Glomerular visceral epithelial cell (primary cell): ENCODE data around the gene TMEM92.
A peak's percentile ranks its signal among the peaks of the same experiment; 100 is the strongest.
"Not testable (repeated sequence)": the region's sequence is repeated elsewhere in the genome, so short reads cannot be mapped to it uniquely, and the experiment has no call there.

Experiments used
- DNase-seq: peaks from one replicate; pipeline ENCODE4 v3.0.0-alpha.2; 2016; ENCODE audit errors: extremely low spot score

The TMEM92 gene

GRCh38 chr17:50276588-50277356, 2.5 kb downstream of the TMEM92 start:
- no peak for DNase-seq

GRCh38 chr17:50277357-50277754, 3.1 kb downstream of the TMEM92 start:
- no peak for DNase-seq

GRCh38 chr17:50278526-50279180, 4.4 kb downstream of the TMEM92 start:
- DNase-seq = no peak

- peak; percentile 78 for DNase-seq
Measured at GRCh38 chr17:50279181-50279526, 4.9 kb downstream of the TMEM92 start.

- DNase-seq = no peak
Measured at GRCh38 chr17:50279639-50280038, 5.4 kb downstream of the TMEM92 start.

GRCh38 chr17:50280068-50280467, 5.8 kb downstream of the TMEM92 start:
- no peak for DNase-seq

GRCh38 chr17:50280801-50281441, 6.7 kb downstream of the TMEM92 start:
- DNase-seq = no peak

- DNase-seq = no peak
Measured at GRCh38 chr17:50281739-50282401, 7.6 kb downstream of the TMEM92 start.

- DNase-seq = no peak
Measured at GRCh38 chr17:50283246-50283645, 9.0 kb downstream of the TMEM92 start.

- no peak for DNase-seq
Measured at GRCh38 chr17:50283714-50284113, 9.4 kb downstream of the TMEM92 start.

- no peak for DNase-seq
Measured at GRCh38 chr17:50285941-50286340, 11.7 kb downstream of the TMEM92 start.

- DNase-seq = not testable (repeated sequence)
Measured at GRCh38 chr17:50287302-50287701, 13.0 kb downstream of the TMEM92 start.

- no peak for DNase-seq
Measured at GRCh38 chr17:50288306-50288705, 14.0 kb downstream of the TMEM92 start.

GRCh38 chr17:50289278-50289677, 15.0 kb downstream of the TMEM92 start:
- DNase-seq = no peak

GRCh38 chr17:50289991-50290702, 15.9 kb downstream of the TMEM92 start:
- peak; percentile 81 for DNase-seq

GRCh38 chr17:50290933-50291332, 16.7 kb downstream of the TMEM92 start:
- DNase-seq = no peak

GRCh38 chr17:50292465-50292864, 18.2 kb downstream of the TMEM92 start:
- DNase-seq = no peak

GRCh38 chr17:50295021-50295420, 20.8 kb downstream of the TMEM92 start:
- no peak for DNase-seq

- peak; percentile 83 for DNase-seq
Measured at GRCh38 chr17:50297407-50297865, 23.2 kb downstream of the TMEM92 start.

GRCh38 chr17:50298018-50298417, 23.8 kb downstream of the TMEM92 start:
- DNase-seq = no peak

GRCh38 chr17:50299776-50300175, 25.5 kb downstream of the TMEM92 start:
- no peak for DNase-seq

GRCh38 chr17:50300824-50301223, 26.6 kb downstream of the TMEM92 start:
- DNase-seq = not testable (repeated sequence)
